K562 (cell line): ENCODE results near the gene USP48. TPM values are rescaled to one million over a fixed set of nuclear protein-coding genes. Genes with fewer than 3 reads are reported as not detected.
A peak's percentile ranks its signal among the peaks of the same experiment; 100 is the strongest.

ENCODE experiments used
- ESRRB ChIP-seq: fragments of 250-450 bp; sonication (Bioruptor Pico); IDR thresholded peaks from 2 replicates; pipeline ENCODE4 v1.5.0; 2020; ENCODE audit warnings: mild to moderate bottlenecking, moderate library complexity, borderline replicate concordance
- NCOA6 ChIP-seq: fragments of 450-650 bp; IDR thresholded peaks from 2 replicates; pipeline ENCODE4 v1.6.1; 2017; ENCODE audit warnings: mild to moderate bottlenecking
- NFYB ChIP-seq: IDR thresholded peaks from 2 replicates; pipeline ENCODE4 v1.6.1; 2011; ENCODE audit warnings: mild to moderate bottlenecking, moderate library complexity; ENCODE audit not compliant: insufficient read length; ENCODE audit errors: extremely low read depth
- SREBF2 ChIP-seq: sonication (generic); formaldehyde crosslinking; IDR thresholded peaks from 2 replicates; pipeline ENCODE4 v1.4.0; 2020; ENCODE audit warnings: mild to moderate bottlenecking, missing genetic modification reagents
- TEAD1 ChIP-seq, 2 experiments: fragments of 450-650 bp in 1 of 2; sonication (generic) in 1 of 2; formaldehyde crosslinking; IDR thresholded peaks; 2 replicates each; pipeline versions ENCODE4 v1.4.0 to v1.8.0; 2020 to 2022; ENCODE audit warnings: mild to moderate bottlenecking in 2 of 2, missing genetic modification reagents in 1 of 2
- ZNF174 ChIP-seq: fragments of 250-450 bp; sonication (Bioruptor Pico); IDR thresholded peaks from 2 replicates; pipeline ENCODE4 v1.4.0; 2020; ENCODE audit warnings: mild to moderate bottlenecking
- ZNF263 ChIP-seq: sonication (generic); formaldehyde crosslinking; IDR thresholded peaks from 2 replicates; pipeline ENCODE4 v1.8.0; 2022; ENCODE audit warnings: mild to moderate bottlenecking, missing genetic modification reagents, borderline replicate concordance
- ZNF830 ChIP-seq: fragments of 250-450 bp; sonication (Bioruptor Pico); IDR thresholded peaks from 2 replicates; pipeline ENCODE4 v1.5.0; 2021; ENCODE audit warnings: mild to moderate bottlenecking
- polyA plus RNA-seq, 8 experiments: library from polyadenylated mRNA; depleted of rRNA in 4 of 8; stranded (reverse) in 5 of 8; unstranded in 3 of 8; fragments of >200 nt; fragmentation: Nextera tagmentation in 2 of 8; fragmentation: Illumina TruSeq in 1 of 8; extraction: Ambion mirVana in 2 of 8; extraction: Trizol in 1 of 8; gene quantifications; 2 replicates each; pipeline versions ENCODE4 v1.2.1 to v1.2.3, GENCODE V29; 2011 to 2014; ENCODE audit warnings: inconsistent platforms in 1 of 8, missing spikeins in 1 of 8
- total RNA-seq, 7 experiments: library from RNA; depleted of rRNA in 6 of 7; stranded (reverse); fragments of >200 nt in 6 of 7; fragmentation: Illumina TruSeq in 2 of 7; extraction: Trizol in 2 of 7; gene quantifications; 2 replicates each; pipeline versions ENCODE4 v1.2.1 to v1.2.3, GENCODE V29; 2011 to 2021; ENCODE audit warnings: low replicate concordance in 1 of 7
- TF ChIP-seq, protein P1 (sequence below): fragments of 250-450 bp; sonication (Bioruptor Pico); IDR thresholded peaks from 2 replicates; pipeline ENCODE4 v1.4.0; 2020; ENCODE audit warnings: mild to moderate bottlenecking, moderate library complexity
- TF ChIP-seq, protein P2 (sequence below): sonication (generic); formaldehyde crosslinking; IDR thresholded peaks from 2 replicates; pipeline ENCODE4 v1.5.0; 2020; ENCODE audit warnings: missing genetic modification reagents
- TF ChIP-seq, protein P3 (sequence below): fragments of 200-600 bp; sonication (generic); IDR thresholded peaks from one replicate; pipeline ENCODE4 v1.6.1; 2012; ENCODE audit warnings: mild to moderate bottlenecking, low read depth, low read length, inconsistent platforms

USP48 gene
- total and polyA plus RNA-seq, 9 of the 15 experiments (the other 6 are each of a cell fraction or from before 2014, with no cell fraction given), result 23.3 to 123 (median 106) TPM

DNA sequence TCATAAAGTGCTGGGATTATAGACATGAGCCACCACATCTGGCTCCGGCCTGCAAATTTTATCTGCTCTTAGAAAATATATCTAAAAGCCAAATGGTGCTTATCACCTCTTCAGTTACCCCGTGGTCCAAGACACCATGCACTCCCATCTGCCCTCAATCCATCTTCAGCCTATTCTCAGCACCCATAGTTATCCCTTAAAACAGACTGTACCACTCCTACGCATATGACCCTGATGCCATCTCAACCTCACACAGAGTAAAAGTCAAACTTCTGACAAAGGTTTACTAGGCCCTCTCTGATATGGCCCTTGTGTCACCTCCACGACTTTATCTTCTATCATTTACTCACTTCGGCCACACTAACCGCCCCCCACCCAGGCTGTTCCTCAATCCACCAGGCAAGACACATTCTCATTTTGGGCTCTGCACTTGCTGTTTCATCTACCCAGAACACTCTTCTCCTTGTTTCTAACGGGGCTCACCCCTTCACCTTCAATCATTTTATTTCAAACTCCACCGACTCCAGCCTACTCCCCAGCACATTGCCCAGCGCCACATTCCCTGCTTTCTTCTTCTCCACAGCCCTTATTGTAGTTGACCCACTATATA, 33.0 kb downstream of the USP48 start (continued):
- TF ChIP-seq, protein P1, sequence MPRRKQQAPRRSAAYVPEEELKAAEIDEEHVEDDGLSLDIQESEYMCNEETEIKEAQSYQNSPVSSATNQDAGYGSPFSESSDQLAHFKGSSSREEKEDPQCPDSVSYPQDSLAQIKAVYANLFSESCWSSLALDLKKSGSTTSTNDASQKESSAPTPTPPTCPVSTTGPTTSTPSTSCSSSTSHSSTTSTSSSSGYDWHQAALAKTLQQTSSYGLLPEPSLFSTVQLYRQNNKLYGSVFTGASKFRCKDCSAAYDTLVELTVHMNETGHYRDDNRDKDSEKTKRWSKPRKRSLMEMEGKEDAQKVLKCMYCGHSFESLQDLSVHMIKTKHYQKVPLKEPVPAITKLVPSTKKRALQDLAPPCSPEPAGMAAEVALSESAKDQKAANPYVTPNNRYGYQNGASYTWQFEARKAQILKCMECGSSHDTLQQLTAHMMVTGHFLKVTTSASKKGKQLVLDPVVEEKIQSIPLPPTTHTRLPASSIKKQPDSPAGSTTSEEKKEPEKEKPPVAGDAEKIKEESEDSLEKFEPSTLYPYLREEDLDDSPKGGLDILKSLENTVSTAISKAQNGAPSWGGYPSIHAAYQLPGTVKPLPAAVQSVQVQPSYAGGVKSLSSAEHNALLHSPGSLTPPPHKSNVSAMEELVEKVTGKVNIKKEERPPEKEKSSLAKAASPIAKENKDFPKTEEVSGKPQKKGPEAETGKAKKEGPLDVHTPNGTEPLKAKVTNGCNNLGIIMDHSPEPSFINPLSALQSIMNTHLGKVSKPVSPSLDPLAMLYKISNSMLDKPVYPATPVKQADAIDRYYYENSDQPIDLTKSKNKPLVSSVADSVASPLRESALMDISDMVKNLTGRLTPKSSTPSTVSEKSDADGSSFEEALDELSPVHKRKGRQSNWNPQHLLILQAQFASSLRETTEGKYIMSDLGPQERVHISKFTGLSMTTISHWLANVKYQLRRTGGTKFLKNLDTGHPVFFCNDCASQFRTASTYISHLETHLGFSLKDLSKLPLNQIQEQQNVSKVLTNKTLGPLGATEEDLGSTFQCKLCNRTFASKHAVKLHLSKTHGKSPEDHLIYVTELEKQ (CRISPR knock-in tag), result no peak
- TF ChIP-seq ZNF174 (CRISPR knock-in tag), result no peak
- TF ChIP-seq ZNF263 (CRISPR knock-in tag), result no peak
- no peak for TF ChIP-seq NFYB
- no peak for TF ChIP-seq NCOA6
- TF ChIP-seq, protein P2, sequence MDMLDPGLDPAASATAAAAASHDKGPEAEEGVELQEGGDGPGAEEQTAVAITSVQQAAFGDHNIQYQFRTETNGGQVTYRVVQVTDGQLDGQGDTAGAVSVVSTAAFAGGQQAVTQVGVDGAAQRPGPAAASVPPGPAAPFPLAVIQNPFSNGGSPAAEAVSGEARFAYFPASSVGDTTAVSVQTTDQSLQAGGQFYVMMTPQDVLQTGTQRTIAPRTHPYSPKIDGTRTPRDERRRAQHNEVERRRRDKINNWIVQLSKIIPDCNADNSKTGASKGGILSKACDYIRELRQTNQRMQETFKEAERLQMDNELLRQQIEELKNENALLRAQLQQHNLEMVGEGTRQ, result no peak
- TF ChIP-seq ESRRB (CRISPR knock-in tag), result no peak
- TF ChIP-seq ZNF830 (CRISPR knock-in tag), result no peak
- TF ChIP-seq, protein P3, sequence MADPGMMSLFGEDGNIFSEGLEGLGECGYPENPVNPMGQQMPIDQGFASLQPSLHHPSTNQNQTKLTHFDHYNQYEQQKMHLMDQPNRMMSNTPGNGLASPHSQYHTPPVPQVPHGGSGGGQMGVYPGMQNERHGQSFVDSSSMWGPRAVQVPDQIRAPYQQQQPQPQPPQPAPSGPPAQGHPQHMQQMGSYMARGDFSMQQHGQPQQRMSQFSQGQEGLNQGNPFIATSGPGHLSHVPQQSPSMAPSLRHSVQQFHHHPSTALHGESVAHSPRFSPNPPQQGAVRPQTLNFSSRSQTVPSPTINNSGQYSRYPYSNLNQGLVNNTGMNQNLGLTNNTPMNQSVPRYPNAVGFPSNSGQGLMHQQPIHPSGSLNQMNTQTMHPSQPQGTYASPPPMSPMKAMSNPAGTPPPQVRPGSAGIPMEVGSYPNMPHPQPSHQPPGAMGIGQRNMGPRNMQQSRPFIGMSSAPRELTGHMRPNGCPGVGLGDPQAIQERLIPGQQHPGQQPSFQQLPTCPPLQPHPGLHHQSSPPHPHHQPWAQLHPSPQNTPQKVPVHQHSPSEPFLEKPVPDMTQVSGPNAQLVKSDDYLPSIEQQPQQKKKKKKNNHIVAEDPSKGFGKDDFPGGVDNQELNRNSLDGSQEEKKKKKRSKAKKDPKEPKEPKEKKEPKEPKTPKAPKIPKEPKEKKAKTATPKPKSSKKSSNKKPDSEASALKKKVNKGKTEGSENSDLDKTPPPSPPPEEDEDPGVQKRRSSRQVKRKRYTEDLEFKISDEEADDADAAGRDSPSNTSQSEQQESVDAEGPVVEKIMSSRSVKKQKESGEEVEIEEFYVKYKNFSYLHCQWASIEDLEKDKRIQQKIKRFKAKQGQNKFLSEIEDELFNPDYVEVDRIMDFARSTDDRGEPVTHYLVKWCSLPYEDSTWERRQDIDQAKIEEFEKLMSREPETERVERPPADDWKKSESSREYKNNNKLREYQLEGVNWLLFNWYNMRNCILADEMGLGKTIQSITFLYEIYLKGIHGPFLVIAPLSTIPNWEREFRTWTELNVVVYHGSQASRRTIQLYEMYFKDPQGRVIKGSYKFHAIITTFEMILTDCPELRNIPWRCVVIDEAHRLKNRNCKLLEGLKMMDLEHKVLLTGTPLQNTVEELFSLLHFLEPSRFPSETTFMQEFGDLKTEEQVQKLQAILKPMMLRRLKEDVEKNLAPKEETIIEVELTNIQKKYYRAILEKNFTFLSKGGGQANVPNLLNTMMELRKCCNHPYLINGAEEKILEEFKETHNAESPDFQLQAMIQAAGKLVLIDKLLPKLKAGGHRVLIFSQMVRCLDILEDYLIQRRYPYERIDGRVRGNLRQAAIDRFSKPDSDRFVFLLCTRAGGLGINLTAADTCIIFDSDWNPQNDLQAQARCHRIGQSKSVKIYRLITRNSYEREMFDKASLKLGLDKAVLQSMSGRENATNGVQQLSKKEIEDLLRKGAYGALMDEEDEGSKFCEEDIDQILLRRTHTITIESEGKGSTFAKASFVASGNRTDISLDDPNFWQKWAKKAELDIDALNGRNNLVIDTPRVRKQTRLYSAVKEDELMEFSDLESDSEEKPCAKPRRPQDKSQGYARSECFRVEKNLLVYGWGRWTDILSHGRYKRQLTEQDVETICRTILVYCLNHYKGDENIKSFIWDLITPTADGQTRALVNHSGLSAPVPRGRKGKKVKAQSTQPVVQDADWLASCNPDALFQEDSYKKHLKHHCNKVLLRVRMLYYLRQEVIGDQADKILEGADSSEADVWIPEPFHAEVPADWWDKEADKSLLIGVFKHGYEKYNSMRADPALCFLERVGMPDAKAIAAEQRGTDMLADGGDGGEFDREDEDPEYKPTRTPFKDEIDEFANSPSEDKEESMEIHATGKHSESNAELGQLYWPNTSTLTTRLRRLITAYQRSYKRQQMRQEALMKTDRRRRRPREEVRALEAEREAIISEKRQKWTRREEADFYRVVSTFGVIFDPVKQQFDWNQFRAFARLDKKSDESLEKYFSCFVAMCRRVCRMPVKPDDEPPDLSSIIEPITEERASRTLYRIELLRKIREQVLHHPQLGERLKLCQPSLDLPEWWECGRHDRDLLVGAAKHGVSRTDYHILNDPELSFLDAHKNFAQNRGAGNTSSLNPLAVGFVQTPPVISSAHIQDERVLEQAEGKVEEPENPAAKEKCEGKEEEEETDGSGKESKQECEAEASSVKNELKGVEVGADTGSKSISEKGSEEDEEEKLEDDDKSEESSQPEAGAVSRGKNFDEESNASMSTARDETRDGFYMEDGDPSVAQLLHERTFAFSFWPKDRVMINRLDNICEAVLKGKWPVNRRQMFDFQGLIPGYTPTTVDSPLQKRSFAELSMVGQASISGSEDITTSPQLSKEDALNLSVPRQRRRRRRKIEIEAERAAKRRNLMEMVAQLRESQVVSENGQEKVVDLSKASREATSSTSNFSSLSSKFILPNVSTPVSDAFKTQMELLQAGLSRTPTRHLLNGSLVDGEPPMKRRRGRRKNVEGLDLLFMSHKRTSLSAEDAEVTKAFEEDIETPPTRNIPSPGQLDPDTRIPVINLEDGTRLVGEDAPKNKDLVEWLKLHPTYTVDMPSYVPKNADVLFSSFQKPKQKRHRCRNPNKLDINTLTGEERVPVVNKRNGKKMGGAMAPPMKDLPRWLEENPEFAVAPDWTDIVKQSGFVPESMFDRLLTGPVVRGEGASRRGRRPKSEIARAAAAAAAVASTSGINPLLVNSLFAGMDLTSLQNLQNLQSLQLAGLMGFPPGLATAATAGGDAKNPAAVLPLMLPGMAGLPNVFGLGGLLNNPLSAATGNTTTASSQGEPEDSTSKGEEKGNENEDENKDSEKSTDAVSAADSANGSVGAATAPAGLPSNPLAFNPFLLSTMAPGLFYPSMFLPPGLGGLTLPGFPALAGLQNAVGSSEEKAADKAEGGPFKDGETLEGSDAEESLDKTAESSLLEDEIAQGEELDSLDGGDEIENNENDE, result no peak
- TF ChIP-seq SREBF2, result no peak
- peak in 1 of 2 experiments; percentile 85; a peak in 2 of 4 replicates for TF ChIP-seq TEAD1 (CRISPR knock-in tag; IDR thresholded peaks at IDR 0.05)
